ENCODE data around the gene CLDN2.

The CLDN2 gene

GRCh38 chrX:106897259-106897658 is 22.9 kb upstream of the CLDN2 start:
- no peaks in the 10 kb centered on the region for H3K9me3 ChIP-seq (ENCODE audit: low read depth, low read length)
- DNase-seq (ENCODE audit: low read depth, low spot score): no peak
- TF ChIP-seq FOXP2 (optimal IDR thresholded peaks at IDR 0.05; ENCODE audit: control extremely low read depth, extremely low read length, insufficient read depth) (no peak), POLR2AphosphoS5 (IDR thresholded peaks at IDR 0.05; ENCODE audit: borderline replicate concordance, low read depth, low read length) (no peak), EZH2 (IDR thresholded peaks at IDR 0.05) (no peak)
- H3K9ac ChIP-seq (ENCODE audit: insufficient read length): no peak overlapping the region
- H3K36me3 ChIP-seq (ENCODE audit: insufficient read depth, low read length): no peaks in the 10 kb centered on the region
- H3K27ac ChIP-seq: no peak overlapping the region
- no peak overlapping the region for H3K4me3 ChIP-seq

DNA sequence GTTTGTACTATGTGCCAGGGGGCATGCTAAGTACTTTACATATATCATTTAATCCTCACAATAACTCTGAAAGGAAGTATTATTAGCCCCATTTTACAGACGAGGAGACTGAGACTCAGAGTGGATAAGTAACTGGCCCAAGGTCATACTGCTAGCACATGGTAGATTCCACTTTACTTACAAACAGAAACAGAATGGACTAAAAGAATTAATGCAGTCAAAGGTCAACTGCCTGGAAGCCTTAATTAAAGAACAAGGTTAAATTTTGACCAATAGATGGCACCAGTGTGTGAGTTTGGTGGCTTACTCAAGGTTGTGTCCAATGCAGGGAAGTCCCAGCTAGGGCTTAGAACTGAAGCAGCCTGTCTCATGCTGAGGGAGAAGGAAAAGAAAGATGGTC is 21.7 kb upstream of the CLDN2 start:
- no peaks in the 10 kb centered on the region for H3K9me3 ChIP-seq (ENCODE audit: low read depth, low read length)
- H3K36me3 ChIP-seq (ENCODE audit: insufficient read depth, low read length): no peaks in the 10 kb centered on the region
- no peak overlapping the region for H3K27ac ChIP-seq
- no peak overlapping the region for H3K4me3 ChIP-seq
- no peak for DNase-seq (ENCODE audit: low read depth, low spot score)
- no peak overlapping the region for H3K9ac ChIP-seq (ENCODE audit: insufficient read length)
- TF ChIP-seq FOXP2 (optimal IDR thresholded peaks at IDR 0.05; ENCODE audit: control extremely low read depth, extremely low read length, insufficient read depth) (no peak), POLR2AphosphoS5 (IDR thresholded peaks at IDR 0.05; ENCODE audit: borderline replicate concordance, low read depth, low read length) (no peak), EZH2 (IDR thresholded peaks at IDR 0.05) (no peak)

- H3K9me3 ChIP-seq (ENCODE audit: low read depth, low read length): no peaks in the 10 kb centered on the region
- H3K36me3 ChIP-seq (ENCODE audit: insufficient read depth, low read length): no peaks in the 10 kb centered on the region
- TF ChIP-seq POLR2AphosphoS5 (IDR thresholded peaks at IDR 0.05; ENCODE audit: borderline replicate concordance, low read depth, low read length) (no peak), EZH2 (IDR thresholded peaks at IDR 0.05) (no peak), FOXP2 (optimal IDR thresholded peaks at IDR 0.05; ENCODE audit: control extremely low read depth, extremely low read length, insufficient read depth) (no peak)
- H3K27ac ChIP-seq: no peak overlapping the region
- no peak for DNase-seq (ENCODE audit: low read depth, low spot score)
- no peak overlapping the region for H3K4me3 ChIP-seq
- H3K9ac ChIP-seq (ENCODE audit: insufficient read length): no peak overlapping the region
Measured at GRCh38 chrX:106899276-106899675, 20.9 kb upstream of the CLDN2 start.

DNA sequence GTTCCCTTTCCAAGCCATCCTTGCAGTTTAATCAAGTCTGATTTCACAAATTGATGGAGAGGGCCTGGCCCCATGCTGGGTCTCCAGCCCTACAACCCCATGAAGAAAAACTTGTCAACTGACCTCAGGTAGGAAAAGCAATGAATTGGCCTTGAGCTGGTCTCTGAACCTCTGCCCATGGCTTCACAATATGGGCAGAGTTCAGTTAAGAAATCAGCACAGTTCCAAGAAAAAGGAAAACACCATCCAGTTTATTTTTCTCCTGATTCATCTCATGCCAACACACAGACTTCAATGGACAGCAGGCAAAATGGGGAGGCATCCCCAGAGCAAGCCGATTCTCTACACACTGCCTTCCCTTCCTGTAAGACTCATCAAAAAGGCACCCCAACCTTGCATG is 20.4 kb upstream of the CLDN2 start:
- Histone ChIP-seq H3K36me3 (ENCODE audit: insufficient read depth, low read length) (no peaks in the 10 kb centered on the region), H3K27ac (no peak overlapping the region), H3K4me3 (no peak overlapping the region), H3K9me3 (ENCODE audit: low read depth, low read length) (no peaks in the 10 kb centered on the region), H3K9ac (ENCODE audit: insufficient read length) (no peak overlapping the region)
- DNase-seq (ENCODE audit: low read depth, low spot score): no peak
- no peak for TF ChIP-seq POLR2AphosphoS5 (IDR thresholded peaks at IDR 0.05; ENCODE audit: borderline replicate concordance, low read depth, low read length)
- no peak for TF ChIP-seq FOXP2 (optimal IDR thresholded peaks at IDR 0.05; ENCODE audit: control extremely low read depth, extremely low read length, insufficient read depth)
- TF ChIP-seq EZH2 (IDR thresholded peaks at IDR 0.05): no peak

- DNase-seq (ENCODE audit: low read depth, low spot score): no peak
- TF ChIP-seq FOXP2 (optimal IDR thresholded peaks at IDR 0.05; ENCODE audit: control extremely low read depth, extremely low read length, insufficient read depth): no peak
- no peak for TF ChIP-seq POLR2AphosphoS5 (IDR thresholded peaks at IDR 0.05; ENCODE audit: borderline replicate concordance, low read depth, low read length)
- TF ChIP-seq EZH2 (IDR thresholded peaks at IDR 0.05): no peak
- H3K9me3 ChIP-seq (ENCODE audit: low read depth, low read length): no peaks in the 10 kb centered on the region
- H3K36me3 ChIP-seq (ENCODE audit: insufficient read depth, low read length): no peaks in the 10 kb centered on the region
- no peak overlapping the region for H3K27ac ChIP-seq
- no peak overlapping the region for H3K9ac ChIP-seq (ENCODE audit: insufficient read length)
- no peak overlapping the region for H3K4me3 ChIP-seq
Measured at GRCh38 chrX:106901341-106901740, 18.9 kb upstream of the CLDN2 start.

- Histone ChIP-seq H3K4me3 (no peak overlapping the region), H3K9me3 (ENCODE audit: low read depth, low read length) (no peaks in the 10 kb centered on the region), H3K27ac (no peak overlapping the region), H3K36me3 (ENCODE audit: insufficient read depth, low read length) (no peaks in the 10 kb centered on the region), H3K9ac (ENCODE audit: insufficient read length) (no peak overlapping the region)
- no peak for DNase-seq (ENCODE audit: low read depth, low spot score)
- TF ChIP-seq FOXP2 (optimal IDR thresholded peaks at IDR 0.05; ENCODE audit: control extremely low read depth, extremely low read length, insufficient read depth): no peak
- no peak for TF ChIP-seq EZH2 (IDR thresholded peaks at IDR 0.05)
- TF ChIP-seq POLR2AphosphoS5 (IDR thresholded peaks at IDR 0.05; ENCODE audit: borderline replicate concordance, low read depth, low read length): no peak
Measured at GRCh38 chrX:106901781-106902219, 18.4 kb upstream of the CLDN2 start.

DNA sequence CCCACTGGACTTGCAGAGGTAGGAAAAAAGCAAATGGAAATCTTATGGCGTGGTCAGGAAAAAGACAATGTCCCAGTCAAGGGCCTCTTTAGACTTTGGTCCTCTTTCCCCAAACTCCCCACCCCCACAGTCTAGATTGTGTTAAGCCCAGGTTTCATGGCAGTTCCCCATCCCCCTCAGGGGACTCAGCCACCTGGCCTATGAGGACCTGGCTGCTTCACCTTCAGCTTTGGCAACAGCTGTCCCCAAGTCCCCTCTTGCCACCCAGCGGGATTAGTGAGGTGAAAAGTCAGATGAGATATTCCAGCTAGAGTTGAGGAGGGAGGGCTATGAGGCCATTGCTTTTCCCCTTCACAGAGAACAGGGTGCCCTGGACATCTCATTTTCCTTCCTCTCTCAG is 17.5 kb upstream of the CLDN2 start:
- no peak overlapping the region for H3K4me3 ChIP-seq
- no peaks in the 10 kb centered on the region for H3K9me3 ChIP-seq (ENCODE audit: low read depth, low read length)
- H3K9ac ChIP-seq (ENCODE audit: insufficient read length): no peak overlapping the region
- no peak for TF ChIP-seq EZH2 (IDR thresholded peaks at IDR 0.05)
- TF ChIP-seq POLR2AphosphoS5 (IDR thresholded peaks at IDR 0.05; ENCODE audit: borderline replicate concordance, low read depth, low read length): no peak
- no peak for TF ChIP-seq FOXP2 (optimal IDR thresholded peaks at IDR 0.05; ENCODE audit: control extremely low read depth, extremely low read length, insufficient read depth)
- H3K27ac ChIP-seq: no peak overlapping the region
- H3K36me3 ChIP-seq (ENCODE audit: insufficient read depth, low read length): no peaks in the 10 kb centered on the region
- DNase-seq (ENCODE audit: low read depth, low spot score): no peak

DNA sequence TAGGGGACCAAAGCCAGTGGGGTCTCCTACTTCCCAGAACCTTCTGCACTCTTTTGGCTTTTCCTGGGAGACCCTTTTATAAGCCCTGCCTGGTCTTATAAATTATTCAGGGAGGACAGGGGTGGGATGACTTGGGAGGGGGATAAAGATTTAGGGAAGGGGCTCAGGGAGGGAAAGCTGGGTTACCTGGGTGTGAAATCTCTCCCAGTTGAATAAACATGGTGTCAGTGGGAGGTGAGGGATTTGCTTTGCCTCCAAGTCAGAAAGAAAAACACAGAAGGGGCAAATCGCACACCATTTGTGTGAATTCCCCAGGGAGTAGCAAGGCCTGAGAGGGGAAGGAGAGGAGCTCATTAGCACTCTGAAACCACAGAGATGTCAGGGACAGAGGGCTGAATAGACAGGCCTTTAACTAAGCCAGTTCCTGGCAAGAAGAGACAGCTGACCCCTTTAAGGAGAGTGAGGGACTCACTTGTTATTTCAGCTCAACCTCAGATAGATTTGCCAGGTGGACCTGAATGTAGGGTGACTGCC is 16.8 kb upstream of the CLDN2 start, which contains the start of gene RIPPLY1:
Gene RIPPLY1, minus strand, starts transcription at position 51 of the 534 bp plus-strand sequence. CDS start 54 bp downstream, outside the sequence.
- no peaks in the 10 kb centered on the region for H3K9me3 ChIP-seq (ENCODE audit: low read depth, low read length)
- no peak within 1 kb of the TSS for H3K4me3 ChIP-seq
- H3K9ac ChIP-seq (ENCODE audit: insufficient read length): no peak within 1 kb of the TSS
- TF ChIP-seq POLR2AphosphoS5 (IDR thresholded peaks at IDR 0.05; ENCODE audit: borderline replicate concordance, low read depth, low read length) (no peak), FOXP2 (optimal IDR thresholded peaks at IDR 0.05; ENCODE audit: control extremely low read depth, extremely low read length, insufficient read depth) (no peak), EZH2 (IDR thresholded peaks at IDR 0.05) (no peak)
- no peak for DNase-seq (ENCODE audit: low read depth, low spot score)
- no peak within 1 kb of the TSS for H3K27ac ChIP-seq
- no peaks in the 10 kb centered on the region for H3K36me3 ChIP-seq (ENCODE audit: insufficient read depth, low read length)
